Activated T-helper 1 cell treated with anti-CD3 and anti-CD28 coated beads, Interleukin-12 subunit alpha, Interleukin-12 subunit beta, Interleukin-2, Interleukin-4 antibody, amounts not matched to agents 30 ng/mL and 10 ng/mL and 1 ng/mL, durations not matched to agents 14 hours and 24 hours and 36 hours (primary cell): ENCODE data around the gene ASCC2. TPM values are rescaled to one million over a fixed set of nuclear protein-coding genes. Genes with fewer than 3 reads are reported as not detected.

Source experiments
- DNase-seq: peaks from one replicate; pipeline ENCODE4 v3.0.0; 2021; ENCODE audit warnings: low spot score
- H3K27ac Mint-ChIP-seq: one replicate; pipeline ENCODE4 v1.8.0; 2021; ENCODE audit warnings: mild to moderate bottlenecking, mixed read lengths
- H3K27me3 Mint-ChIP-seq: one replicate; pipeline ENCODE4 v1.8.0; 2022; ENCODE audit warnings: mild to moderate bottlenecking, moderate library complexity, mixed read lengths; ENCODE audit not compliant: insufficient read depth
- H3K36me3 Mint-ChIP-seq: one replicate; pipeline ENCODE4 v1.8.0; 2021; ENCODE audit warnings: low read depth, mixed read lengths
- H3K4me1 Mint-ChIP-seq: one replicate; pipeline ENCODE4 v1.8.0; 2021; ENCODE audit warnings: low read depth, mixed read lengths
- H3K4me3 Mint-ChIP-seq: one replicate; pipeline ENCODE4 v1.8.0; 2021; ENCODE audit warnings: mild to moderate bottlenecking, moderate library complexity, mixed read lengths
- H3K9me3 Mint-ChIP-seq: one replicate; pipeline ENCODE4 v1.8.0; 2021; ENCODE audit warnings: mixed read lengths
- intact Hi-C: fragments of 100-400 bp; cut with micrococcal nuclease; formaldehyde crosslinking; loops from one replicate; pipeline ENCODE4 v1.15.1; 2024
- total RNA-seq: library from RNA; stranded (reverse); gene quantifications from 2 replicates; pipeline ENCODE4 v1.2.3, GENCODE V29; 2022

Gene ASCC2
- total RNA-seq, 1 donor from 2014 or later: 84.5 TPM

DNA sequence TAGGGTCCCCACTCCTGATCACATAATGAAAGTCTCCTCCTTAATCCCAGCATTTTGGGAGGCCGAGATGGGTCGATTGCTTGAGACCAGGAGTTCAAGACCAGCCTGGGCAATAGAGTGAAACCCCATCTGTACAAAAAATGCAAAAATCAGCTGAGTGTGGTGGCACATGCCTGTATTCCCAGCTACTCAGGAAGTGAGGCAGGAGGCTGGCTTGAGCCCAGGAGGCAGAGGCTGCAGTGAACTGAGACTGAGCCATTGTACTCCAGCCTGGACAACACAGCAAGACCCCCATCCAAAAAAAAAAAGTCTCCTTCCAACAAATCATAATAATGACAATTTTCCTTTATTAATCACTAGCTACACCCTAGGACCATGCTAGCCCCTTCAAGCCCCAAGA, 86.4 kb downstream of the ASCC2 start:
- H3K27ac Mint-ChIP-seq: no peak overlapping the region
- no peak for DNase-seq
- H3K9me3 Mint-ChIP-seq: no peaks in the 10 kb centered on the region
- peaks cover 18% of the 10 kb centered on the region for H3K36me3 Mint-ChIP-seq
- no peaks in the 10 kb centered on the region for H3K27me3 Mint-ChIP-seq
- no peak overlapping the region for H3K4me3 Mint-ChIP-seq
- H3K4me1 Mint-ChIP-seq: peaks cover 14% of the 10 kb centered on the region
- intact Hi-C loops: no loop called here

DNA sequence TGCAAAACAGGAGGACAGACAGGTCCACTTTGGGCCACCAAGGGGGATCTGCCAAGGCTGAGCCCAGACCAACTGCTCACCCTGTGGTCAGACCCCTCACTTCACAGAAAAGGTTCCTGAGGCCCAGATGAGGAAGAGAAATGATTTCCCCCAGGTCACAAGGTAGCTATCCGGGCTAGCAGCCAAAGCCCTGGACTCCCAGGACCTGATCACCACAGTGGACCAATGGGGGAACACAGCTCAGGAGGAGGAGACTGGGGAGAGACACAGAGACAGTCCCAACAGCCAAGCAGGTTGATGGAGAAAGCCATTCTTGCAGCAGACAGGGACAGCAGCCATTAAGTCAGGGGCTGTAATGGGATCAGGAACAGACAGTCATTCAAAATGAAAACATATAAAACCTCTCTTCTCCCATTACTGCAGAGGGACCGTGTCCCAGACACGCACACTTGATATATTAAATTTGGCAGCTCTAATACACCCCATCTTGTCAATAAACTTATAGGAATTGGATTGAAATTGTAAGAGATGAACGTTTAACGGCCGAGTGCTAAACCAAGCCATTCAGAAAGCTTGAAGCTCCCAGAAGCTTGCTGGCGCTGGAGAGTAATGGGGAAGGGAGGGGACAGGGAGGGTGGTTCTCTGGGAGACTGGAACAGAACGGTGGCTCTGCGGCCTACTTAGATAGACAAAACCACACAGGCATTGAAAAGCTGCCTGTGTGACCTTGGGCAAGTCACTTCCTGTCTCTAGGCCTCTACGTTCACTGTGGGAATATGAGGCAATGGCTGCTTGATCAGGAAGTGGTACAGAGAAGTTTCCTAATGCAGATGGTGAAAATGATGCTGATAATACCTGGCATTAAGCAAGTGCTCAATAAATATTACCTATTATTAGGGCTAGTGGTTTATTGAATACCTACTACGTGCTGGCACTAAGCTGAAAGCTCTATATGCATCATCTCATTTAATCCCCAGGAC, 87.2 kb downstream of the ASCC2 start:
- H3K9me3 Mint-ChIP-seq: no peaks in the 10 kb centered on the region
- H3K4me1 Mint-ChIP-seq: peaks cover 14% of the 10 kb centered on the region
- intact Hi-C loops: no loop called here
- DNase-seq: no peak
- peak overlapping the region; percentile 81 for H3K27ac Mint-ChIP-seq
- H3K4me3 Mint-ChIP-seq: no peak overlapping the region
- no peaks in the 10 kb centered on the region for H3K27me3 Mint-ChIP-seq
- peaks cover 18% of the 10 kb centered on the region for H3K36me3 Mint-ChIP-seq

DNA sequence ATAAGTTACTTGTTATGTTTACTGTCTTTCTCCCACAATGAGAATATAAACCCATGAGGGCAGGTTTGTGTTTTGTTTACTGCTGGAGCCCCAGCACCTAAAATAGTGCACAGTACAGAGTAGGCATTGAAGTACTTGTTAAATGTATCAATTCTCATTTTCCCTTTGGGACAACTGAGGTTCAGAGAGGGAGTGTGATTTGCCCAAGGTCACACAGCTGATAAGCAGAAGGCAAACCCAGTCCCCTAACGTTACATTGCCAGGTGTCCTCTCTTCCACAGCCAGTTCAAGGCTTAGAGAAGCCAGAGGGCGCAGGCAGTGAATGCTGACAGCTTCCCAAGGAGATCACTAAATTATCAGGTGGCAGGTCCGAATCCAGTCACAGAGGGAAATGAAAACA, 88.0 kb downstream of the ASCC2 start:
- H3K9me3 Mint-ChIP-seq: no peaks in the 10 kb centered on the region
- H3K36me3 Mint-ChIP-seq: peaks cover 22% of the 10 kb centered on the region
- H3K27me3 Mint-ChIP-seq: no peaks in the 10 kb centered on the region
- no peak overlapping the region for H3K4me3 Mint-ChIP-seq
- DNase-seq: no peak
- peak overlapping the region; percentile 81 for H3K27ac Mint-ChIP-seq
- peaks cover 14% of the 10 kb centered on the region for H3K4me1 Mint-ChIP-seq
- intact Hi-C loops: no loop called here

DNA sequence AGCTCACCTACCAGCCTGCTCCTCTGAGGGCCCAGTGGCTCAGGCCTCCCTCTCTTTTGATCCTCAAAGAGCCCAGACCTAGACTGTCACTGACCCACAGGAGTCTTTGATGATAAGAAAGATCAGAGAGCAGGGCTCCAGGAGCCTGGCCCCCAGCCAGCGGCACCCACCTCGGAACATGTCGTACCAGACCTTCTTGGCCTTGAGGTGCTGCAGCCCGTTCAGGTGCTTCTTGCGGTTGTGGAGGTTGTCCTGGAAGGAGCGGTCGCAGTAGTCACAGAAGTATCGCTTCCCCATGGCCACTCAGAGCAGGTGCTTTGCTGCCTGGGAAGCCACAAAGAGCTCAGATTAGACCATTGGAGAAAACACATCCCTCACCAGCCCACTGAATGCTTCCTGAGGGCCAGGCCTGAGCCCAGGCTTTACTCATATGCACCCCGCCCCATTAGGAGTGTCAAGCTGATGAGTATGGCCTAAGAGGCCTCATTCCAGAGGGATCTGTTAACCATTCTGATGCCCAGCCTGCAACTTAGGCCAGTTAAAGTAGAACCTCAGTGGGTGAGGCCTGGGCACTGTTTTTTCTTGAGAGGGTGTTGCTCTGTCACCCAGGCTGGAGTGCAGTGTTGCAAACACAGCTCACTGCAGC, 89.7 kb downstream of the ASCC2 start:
- DNase-seq: no peak
- intact Hi-C loops: no loop called here
- Mint-ChIP-seq H3K4me3 (no peak overlapping the region), H3K4me1 (peaks cover 14% of the 10 kb centered on the region), H3K36me3 (peaks cover 22% of the 10 kb centered on the region), H3K27ac (no peak overlapping the region), H3K9me3 (no peaks in the 10 kb centered on the region), H3K27me3 (no peaks in the 10 kb centered on the region)

DNA sequence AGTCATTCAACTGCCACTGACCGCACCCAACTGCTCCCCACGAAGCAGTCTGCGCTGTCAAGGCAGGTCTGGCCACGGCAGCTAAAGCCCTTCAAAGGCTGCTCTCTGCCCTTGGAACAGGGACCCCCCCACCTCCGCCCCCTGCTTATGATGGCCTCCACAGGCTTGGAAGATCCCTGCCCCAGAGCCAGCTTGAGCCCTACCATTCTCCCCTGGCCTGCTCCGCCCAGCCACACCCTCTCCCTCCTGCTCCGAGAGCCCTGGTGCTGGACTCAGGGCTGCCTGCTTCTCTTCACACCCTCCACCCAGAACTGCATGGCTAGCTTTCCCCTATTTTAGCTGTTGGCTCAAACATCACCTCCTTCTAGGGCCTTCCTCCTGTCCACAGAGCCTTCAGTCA, 90.2 kb downstream of the ASCC2 start:
- H3K4me3 Mint-ChIP-seq: no peak overlapping the region
- H3K27me3 Mint-ChIP-seq: no peaks in the 10 kb centered on the region
- intact Hi-C loops: no loop called here
- no peak overlapping the region for H3K27ac Mint-ChIP-seq
- peaks cover 22% of the 10 kb centered on the region for H3K36me3 Mint-ChIP-seq
- peaks cover 14% of the 10 kb centered on the region for H3K4me1 Mint-ChIP-seq
- DNase-seq: no peak
- H3K9me3 Mint-ChIP-seq: no peaks in the 10 kb centered on the region

DNA sequence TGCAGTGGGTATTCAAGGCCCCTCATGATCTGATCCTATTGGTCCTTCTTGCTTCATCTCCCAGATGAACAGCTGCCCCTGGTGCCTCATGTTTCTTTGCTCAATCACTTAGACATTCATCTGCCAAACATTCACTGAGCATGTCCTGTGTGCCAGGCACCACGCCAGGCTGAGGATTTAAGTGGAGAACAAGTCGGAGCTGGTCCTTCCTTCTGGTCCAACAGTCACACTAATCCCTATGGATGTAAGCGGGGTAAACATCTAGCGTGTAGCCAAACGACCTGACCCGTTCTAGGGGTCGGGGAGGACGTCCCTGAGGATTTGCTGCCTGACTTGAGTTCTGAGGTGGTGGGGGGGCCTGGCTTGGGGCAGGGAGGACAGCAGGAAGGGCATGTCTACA, 93.2 kb downstream of the ASCC2 start:
- Mint-ChIP-seq H3K27ac (no peak overlapping the region), H3K9me3 (no peaks in the 10 kb centered on the region), H3K4me1 (peaks cover under 1% of the 10 kb centered on the region), H3K36me3 (peaks cover 15% of the 10 kb centered on the region), H3K4me3 (no peak overlapping the region), H3K27me3 (no peaks in the 10 kb centered on the region)
- DNase-seq: no peak
- intact Hi-C loops: no loop called here

DNA sequence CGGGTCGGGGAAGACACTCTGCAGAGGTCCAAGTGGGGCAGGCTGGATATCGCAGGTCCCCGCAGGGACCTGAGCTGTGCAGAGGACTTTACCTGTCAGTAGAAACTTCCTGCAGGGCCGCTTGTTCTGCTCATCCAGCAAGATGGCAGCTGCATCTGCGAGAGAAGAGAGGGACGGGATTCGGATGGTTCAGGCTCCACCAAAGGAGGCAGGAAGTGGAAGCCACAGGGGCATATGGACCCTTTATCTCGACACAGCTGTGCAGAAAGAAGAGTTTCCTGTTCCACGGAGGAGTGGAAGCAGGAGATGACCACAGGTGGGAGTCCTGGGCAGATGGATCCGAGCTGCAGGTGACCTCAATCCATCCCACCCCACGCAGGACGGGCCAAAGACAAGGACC, 95.7 kb downstream of the ASCC2 start:
- H3K27me3 Mint-ChIP-seq: no peaks in the 10 kb centered on the region

DNA sequence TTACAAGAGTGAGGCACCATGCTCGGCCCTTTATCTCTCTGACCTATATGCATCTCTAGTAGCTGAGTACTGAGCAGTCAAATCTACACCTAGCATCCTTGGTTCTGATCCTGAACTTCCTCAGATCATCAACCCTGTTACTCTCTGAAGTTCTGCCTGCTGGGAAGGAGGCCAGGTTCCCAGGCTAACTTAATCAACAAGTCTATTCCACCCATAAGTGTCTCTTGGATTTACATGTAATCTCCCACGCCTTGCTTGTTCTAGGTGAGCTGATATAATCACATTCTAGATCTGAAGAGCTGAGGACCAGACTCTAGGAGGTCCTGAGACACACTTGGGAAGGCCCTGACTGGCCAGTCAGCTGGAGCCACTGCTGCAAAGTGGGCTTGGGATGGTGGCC, 96.1 kb downstream of the ASCC2 start:
- peaks cover 4% of the 10 kb centered on the region for H3K36me3 Mint-ChIP-seq
- DNase-seq: no peak
- H3K4me1 Mint-ChIP-seq: no peaks in the 10 kb centered on the region
- no peak overlapping the region for H3K27ac Mint-ChIP-seq
- H3K9me3 Mint-ChIP-seq: no peaks in the 10 kb centered on the region
- intact Hi-C loops: no loop called here
- H3K27me3 Mint-ChIP-seq: no peaks in the 10 kb centered on the region
- H3K4me3 Mint-ChIP-seq: no peak overlapping the region

More for the DNA sequence above, 95.7 kb downstream of the ASCC2 start:
- no peak for DNase-seq
- peaks cover 5% of the 10 kb centered on the region for H3K36me3 Mint-ChIP-seq
- H3K27ac Mint-ChIP-seq: no peak overlapping the region
- H3K4me3 Mint-ChIP-seq: no peak overlapping the region
- no peaks in the 10 kb centered on the region for H3K9me3 Mint-ChIP-seq
- intact Hi-C loops: no loop called here
- no peaks in the 10 kb centered on the region for H3K4me1 Mint-ChIP-seq

DNA sequence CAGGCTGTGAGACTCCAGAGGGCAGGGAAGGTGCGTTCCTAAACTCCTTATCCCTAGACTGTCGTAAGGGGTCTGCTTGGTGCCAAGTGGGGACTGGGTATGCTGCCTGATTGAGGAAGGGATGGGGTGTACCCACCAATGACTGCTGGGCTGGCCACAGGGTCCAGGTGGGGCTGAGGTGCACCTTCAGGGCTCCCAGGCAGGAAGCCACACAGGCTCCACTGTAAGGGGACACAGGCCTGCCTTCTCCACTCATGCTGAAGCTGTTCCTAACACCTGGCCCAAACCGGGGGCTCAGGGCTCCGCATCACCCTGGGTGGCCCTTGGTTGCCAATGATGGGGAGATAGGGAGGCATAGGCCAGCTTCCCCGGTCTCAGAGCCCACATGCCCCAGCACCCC, 97.9 kb downstream of the ASCC2 start:
- H3K36me3 Mint-ChIP-seq: no peaks in the 10 kb centered on the region
- DNase-seq: no peak
- intact Hi-C loops: no loop called here
- no peak overlapping the region for H3K27ac Mint-ChIP-seq
- no peaks in the 10 kb centered on the region for H3K27me3 Mint-ChIP-seq
- H3K4me3 Mint-ChIP-seq: no peak overlapping the region
- H3K4me1 Mint-ChIP-seq: no peaks in the 10 kb centered on the region
- no peaks in the 10 kb centered on the region for H3K9me3 Mint-ChIP-seq

DNA sequence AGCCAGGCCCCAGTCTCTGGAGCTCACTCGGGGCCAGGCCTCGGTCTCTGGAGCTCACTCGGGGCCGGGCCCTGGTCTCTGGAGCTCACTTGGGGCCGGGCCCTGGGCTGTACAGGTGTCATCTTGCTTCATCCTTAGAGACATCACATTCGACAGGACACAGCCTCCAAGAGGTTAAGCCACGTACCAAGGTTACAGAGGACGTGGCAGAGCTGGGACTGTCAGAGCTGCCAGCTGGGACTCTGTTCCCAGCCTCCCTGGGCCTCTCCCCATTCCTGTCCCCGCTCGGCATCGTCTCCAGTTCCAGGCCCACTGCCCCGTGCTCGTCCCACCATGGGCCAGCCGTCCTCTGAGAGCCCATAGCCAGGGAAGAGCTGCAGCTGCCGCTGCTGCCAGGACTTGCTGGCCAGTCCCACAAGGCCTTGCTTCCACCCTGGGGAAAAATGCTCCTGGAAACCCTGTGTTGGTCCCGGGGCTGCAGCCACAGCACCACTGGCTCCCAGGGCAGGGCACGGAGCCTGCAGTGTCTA, 98.7 kb downstream of the ASCC2 start:
- DNase-seq: no peak
- Mint-ChIP-seq H3K36me3 (no peaks in the 10 kb centered on the region), H3K4me1 (no peaks in the 10 kb centered on the region), H3K27me3 (no peaks in the 10 kb centered on the region), H3K9me3 (no peaks in the 10 kb centered on the region), H3K27ac (no peak overlapping the region), H3K4me3 (no peak overlapping the region)
- intact Hi-C loops: no loop called here

Other genes with a start within 250 kb of the ASCC2 start
- gene NF2, start 234.6 kb downstream of the ASCC2 start, total RNA-seq: 65.7 and 66.1 TPM in 2 replicates
- gene CABP7, start 118.3 kb downstream of the ASCC2 start, total RNA-seq: not detected in 2 replicates
- 28.4 and 28.5 TPM in 2 replicates for gene ZMAT5, start 71.3 kb downstream of the ASCC2 start, total RNA-seq
- 89.4 and 96.5 TPM in 2 replicates for gene UQCR10, start 70.9 kb downstream of the ASCC2 start, total RNA-seq
- 20.6 and 27.8 TPM in 2 replicates for gene MTMR3, start 44.9 kb upstream of the ASCC2 start, total RNA-seq
- 0.21 TPM in 1 of 2 replicates, not detected in the other for gene HORMAD2, start 242.2 kb upstream of the ASCC2 start, total RNA-seq